ENCODE data around the gene LMF1.

- TF ChIP-seq, protein P1, sequence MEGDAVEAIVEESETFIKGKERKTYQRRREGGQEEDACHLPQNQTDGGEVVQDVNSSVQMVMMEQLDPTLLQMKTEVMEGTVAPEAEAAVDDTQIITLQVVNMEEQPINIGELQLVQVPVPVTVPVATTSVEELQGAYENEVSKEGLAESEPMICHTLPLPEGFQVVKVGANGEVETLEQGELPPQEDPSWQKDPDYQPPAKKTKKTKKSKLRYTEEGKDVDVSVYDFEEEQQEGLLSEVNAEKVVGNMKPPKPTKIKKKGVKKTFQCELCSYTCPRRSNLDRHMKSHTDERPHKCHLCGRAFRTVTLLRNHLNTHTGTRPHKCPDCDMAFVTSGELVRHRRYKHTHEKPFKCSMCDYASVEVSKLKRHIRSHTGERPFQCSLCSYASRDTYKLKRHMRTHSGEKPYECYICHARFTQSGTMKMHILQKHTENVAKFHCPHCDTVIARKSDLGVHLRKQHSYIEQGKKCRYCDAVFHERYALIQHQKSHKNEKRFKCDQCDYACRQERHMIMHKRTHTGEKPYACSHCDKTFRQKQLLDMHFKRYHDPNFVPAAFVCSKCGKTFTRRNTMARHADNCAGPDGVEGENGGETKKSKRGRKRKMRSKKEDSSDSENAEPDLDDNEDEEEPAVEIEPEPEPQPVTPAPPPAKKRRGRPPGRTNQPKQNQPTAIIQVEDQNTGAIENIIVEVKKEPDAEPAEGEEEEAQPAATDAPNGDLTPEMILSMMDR (IDR thresholded peaks at IDR 0.05): no peak
- TF ChIP-seq POLR2A (IDR thresholded peaks at IDR 0.05) (no peak), EP300 (IDR thresholded peaks at IDR 0.05) (no peak), POLR2AphosphoS5 (IDR thresholded peaks at IDR 0.05) (no peak)
Observed at GRCh38 chr16:882256-882655, 88.5 kb downstream of the LMF1 start.

All from upper lobe of left lung (tissue), 4 donors.